HT1080 (cell line): Measurements from ENCODE around the gene LRRTM1. TPM values are rescaled to one million over a fixed set of nuclear protein-coding genes. Genes with fewer than 3 reads are reported as not detected.

ENCODE experiments used
- DNase-seq: peaks from one replicate; pipeline ENCODE4 v3.0.0-alpha.2; 2015; ENCODE audit warnings: low read depth
- total RNA-seq: library from RNA; depleted of rRNA; stranded (reverse); fragments of >200 nt; shearing (Covaris generic); gene quantifications from 2 replicates; pipeline ENCODE4 v1.2.3, GENCODE V29; 2014

The LRRTM1 gene
- total RNA-seq, 1 experiment from 2014 or later, result not detected

DNA sequence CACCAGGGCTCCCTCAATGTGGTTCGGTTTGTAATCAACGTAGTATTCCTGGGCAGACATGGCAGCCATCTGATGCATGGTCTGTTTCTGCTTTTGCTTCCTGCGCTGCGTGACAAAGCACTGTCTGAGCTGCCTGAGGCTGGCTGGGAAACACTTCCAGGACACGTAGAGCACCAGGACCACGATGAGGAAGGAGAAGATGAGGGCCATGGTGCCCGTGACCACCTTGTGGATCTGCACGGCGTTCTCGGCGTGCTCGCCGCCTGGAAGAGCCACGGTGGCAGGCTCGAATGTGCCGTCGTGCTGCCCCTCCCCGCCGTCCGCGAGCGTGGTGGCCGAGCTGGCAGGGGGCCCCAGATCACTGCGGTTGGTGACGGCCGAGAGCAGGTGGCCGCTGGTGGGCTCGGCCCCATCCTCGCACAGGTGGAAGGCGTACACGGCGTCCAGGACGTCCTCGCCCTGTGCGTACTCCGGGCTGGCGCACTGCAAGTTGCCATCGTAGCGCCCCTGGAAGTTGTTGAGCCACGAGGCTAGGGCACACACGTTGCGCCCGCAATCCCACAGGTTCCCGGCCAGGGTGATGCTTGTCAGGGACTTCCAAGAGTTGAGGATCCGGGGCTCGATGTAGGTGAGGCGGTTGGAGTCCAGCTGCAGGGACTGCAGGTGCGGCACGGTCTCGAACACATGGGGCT is 2.1 kb downstream of the LRRTM1 start:
- DNase-seq, result no peak

DNA sequence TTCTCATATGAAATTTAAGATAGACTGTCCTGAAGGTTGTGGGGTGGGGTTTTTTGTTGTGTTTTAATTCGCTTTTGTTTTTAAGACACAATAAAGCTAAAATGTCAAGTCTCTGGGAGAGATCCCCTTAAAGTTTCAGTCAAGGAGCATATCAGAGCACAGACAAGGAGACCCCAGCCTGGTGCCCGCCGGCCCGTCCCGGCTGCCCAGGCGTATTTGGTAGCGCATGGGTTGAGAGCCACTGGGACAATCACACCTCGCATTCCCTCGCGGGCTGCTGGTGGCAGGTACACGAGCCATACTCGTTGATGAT is 2.6 kb downstream of the LRRTM1 start:
- no peak for DNase-seq

DNA sequence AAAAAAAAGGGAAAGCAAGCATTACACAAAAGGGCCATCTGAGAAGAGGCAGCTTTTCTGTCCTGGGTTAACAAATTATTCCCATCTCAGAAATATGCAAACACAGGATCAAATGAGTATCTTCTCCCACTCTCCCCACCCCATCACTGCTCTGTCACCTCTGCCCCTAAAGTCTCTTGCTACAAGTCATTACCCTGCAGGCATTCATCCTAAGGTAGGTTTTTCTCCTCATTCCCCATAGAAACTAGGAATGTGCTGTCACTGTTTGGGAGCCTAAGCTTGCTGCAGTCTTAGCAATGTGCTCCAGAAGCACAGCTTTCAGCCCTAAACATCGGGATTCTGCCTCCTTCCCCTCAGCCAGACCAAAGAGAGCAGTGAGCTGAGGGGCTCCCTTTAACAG is 3.6 kb downstream of the LRRTM1 start:
- no peak for DNase-seq

- DNase-seq, result no peak
These were observed 4.2 kb downstream of the LRRTM1 start for GRCh38 chr2:80300346-80300745.

- no peak for DNase-seq
These were observed 4.9 kb downstream of the LRRTM1 start for GRCh38 chr2:80299661-80300060.

DNA sequence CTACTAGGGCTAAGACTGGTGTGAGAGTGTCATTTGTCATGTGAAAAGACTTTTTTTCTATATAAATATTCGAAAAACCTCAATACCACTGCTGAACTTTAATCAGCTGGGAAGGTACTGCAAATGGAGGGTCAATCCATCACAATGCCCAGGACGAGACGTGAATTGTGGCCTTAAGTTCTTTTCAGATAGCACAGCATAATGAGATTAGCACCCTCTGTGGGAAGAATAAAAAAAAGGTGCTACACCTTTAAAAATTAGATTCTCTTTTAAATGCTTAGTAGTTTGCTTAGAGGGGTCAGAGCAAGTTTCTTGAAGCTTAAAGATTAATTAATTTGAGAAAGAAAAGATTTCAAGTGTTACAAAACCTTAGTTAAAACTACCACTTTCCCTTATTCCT is 5.6 kb downstream of the LRRTM1 start:
- no peak for DNase-seq

DNA sequence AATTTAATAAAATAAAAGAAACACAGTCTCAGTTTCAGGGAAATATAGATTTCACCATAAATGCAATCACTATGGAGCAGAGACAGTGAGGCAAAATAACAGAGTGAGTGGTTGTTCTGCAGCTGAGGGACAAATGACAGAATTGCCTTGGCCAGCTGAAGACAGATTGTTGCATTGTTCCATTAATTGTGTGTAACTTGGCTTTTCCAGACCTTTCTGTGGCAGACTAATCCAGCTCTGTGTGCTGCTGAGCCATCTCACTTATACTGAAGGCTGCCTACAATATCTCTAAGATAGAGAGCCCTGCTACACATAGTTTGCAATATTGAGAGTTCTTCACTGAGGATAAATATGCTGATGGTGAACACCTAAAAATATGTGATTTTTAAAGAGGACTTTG is 11.5 kb downstream of the LRRTM1 start:
- no peak for DNase-seq

DNA sequence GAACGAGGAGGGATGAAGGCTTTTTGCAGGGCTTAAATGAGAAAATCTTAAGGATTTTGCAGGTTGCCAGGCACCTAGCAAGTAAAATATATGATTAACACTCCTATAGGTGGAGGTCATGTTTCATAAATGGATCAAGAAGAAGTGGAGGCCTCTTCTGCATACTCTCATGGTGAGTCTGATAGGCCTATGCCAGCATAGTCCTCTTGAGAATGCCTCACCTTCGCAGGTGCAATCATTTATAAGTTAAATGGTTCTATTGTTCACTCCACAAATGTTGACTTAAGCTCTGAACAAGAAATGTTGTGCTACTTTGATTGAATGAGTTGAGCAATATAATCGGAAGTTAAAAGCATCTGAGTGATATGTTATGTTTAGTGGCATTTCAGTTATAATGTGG is 12.1 kb downstream of the LRRTM1 start:
- no peak for DNase-seq

DNA sequence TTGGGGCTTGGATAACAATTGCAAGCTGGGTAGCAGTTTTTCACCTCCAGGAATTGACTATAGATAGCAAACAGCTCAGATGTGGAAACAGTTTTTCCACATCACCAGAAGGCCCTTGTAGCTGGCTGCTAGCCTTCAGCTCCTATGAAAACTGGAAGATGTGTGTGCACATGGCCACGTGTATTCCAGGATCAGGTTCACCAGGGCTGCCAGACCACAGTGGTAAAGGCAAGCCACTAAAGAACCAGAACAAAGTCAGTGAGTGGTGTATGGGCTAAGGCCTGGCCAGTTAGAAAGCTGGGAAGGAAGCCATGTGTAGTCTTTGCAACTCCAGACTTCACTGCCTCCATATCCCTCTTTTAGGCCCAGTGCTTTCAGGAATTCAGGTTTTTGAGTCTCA is 12.9 kb downstream of the LRRTM1 start:
- no peak for DNase-seq

DNA sequence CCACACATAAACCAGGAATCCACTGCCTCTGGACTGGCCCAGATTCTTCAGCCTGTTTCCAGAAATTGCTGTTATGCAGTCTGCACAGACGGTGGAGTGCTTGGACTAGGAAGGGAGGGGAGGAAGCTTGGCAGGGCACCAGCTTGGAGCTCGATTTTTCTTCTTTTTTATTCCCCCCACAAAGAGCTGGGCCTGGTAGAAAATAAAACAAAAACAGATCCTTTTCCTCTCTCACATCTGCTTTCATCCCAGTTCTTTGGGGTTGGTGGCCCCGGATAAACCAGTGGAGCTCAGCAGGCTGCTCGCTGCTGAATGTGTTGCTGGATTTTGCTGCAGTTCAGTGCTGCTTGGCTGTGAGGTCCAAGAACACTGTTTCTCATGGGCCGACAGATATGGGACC is 16.0 kb downstream of the LRRTM1 start:
- no peak for DNase-seq

GRCh38 chr2:80281049-80281448 is 23.5 kb downstream of the LRRTM1 start:
- DNase-seq, result no peak

- DNase-seq, result no peak
These were observed 24.0 kb downstream of the LRRTM1 start for GRCh38 chr2:80280598-80280997.

- no peak for DNase-seq
These were observed 34.7 kb downstream of the LRRTM1 start for GRCh38 chr2:80269806-80270205.

- DNase-seq, result no peak
These were observed 38.3 kb downstream of the LRRTM1 start for GRCh38 chr2:80266231-80266630.

GRCh38 chr2:80259292-80259691 is 45.3 kb downstream of the LRRTM1 start:
- DNase-seq, result no peak

DNA sequence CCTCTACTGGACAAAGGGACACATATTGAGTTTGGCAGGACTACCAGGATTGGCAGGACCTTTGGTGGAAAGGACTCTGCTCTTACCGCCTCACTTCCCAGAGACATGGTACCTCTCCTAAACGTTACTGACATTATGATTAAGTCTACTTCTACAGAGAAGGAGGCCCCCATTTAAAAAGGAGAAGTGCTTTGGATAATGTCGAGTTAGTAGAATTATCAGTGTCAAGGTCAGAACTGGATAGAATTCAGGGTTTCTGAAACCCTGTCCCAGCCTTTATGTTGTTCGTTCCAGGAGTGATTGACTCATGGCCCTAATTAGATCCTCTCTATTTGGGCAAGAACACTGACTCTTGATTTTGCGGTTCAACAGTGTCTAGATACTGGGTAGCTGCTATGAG is 45.8 kb downstream of the LRRTM1 start:
- no peak for DNase-seq

DNA sequence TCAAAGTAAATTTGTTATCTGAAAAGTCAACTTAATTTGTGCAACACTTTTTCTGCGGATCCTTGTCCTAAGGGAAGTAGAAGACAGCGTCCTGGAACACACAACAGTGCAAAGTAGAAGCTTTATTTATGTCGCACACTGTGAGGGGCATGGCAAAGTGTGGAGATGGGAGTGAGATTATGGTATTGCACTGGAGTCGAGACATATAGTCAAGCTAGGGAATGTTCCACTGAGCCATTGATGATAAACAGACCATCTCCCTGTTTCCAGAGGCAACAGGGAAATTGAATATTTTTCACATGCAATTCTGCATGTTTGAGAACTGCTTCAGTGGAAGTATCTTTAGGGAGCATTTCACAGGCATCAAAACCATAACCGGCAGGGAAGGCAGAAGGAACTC is 46.2 kb downstream of the LRRTM1 start:
- DNase-seq, result no peak

DNA sequence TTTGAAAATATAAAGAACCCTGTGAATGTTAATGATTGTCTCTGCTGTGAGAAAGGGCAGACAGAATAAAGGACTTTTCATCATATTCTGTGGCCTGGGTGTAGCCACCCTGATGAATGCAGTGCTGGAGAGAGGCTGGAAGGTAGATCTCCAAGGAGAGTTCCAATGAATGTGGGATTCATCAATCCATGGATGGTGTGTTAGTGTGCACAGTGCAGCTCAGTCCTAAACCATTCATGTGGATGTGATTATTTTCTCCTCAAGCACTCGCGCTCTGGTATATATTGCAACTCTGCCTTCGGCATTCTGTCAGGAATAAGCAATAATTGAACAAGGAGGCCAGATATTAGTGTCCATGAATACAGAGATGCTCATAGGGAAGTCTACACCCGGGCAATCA is 47.1 kb downstream of the LRRTM1 start:
- no peak for DNase-seq

- DNase-seq, result no peak
These were observed 47.8 kb downstream of the LRRTM1 start for GRCh38 chr2:80256782-80257167.

DNA sequence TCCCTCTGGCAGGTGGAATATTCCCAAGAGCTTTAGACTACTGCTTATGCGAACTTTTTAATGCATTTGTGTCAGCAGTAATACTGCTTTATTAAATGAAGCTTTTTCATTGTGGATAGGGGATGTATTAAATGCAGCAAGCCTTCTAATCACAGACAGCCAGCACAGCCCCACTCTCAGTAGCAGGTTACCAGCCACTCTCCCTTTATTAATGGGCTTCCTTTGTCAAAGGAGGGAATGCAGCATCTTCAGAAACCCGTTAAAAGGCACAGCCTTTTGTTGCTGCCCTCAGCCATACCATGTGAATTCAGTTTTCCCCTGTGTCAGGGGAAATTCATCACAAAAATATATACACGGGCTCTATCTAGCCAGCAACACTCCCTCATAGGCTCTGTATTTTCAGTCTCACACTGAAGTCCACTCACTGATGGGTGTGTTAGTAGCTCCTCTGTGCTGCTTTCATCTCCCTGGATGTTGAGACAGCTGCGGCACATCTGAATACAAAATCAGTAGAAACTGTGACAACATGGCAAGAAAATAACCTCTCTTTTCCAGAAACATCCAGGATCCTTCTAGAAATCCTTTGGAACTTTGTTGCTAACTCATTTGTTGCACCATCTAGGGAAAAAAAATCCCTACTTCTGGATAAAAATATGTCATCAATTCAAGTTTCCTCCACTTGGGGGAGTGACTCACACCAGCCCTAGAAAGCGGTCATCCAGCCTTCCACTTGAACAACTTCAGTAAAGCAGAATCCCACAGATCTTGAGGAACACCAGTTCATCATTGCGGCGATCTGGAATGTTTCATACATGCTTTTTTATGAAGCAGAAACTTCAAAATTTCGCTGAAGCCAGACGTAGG is 48.4 kb downstream of the LRRTM1 start:
- peak; percentile 44 for DNase-seq

GRCh38 chr2:80252294-80252986 is 52.1 kb downstream of the LRRTM1 start:
- DNase-seq, result no peak
